ENCODE measurements around the gene H1-8. TPM values are rescaled to one million over a fixed set of nuclear protein-coding genes. Genes with fewer than 3 reads are reported as not detected.
"Not testable (repeated sequence)": the region's sequence is repeated elsewhere in the genome, so short reads cannot be mapped to it uniquely, and the experiment has no call there.

The H1-8 gene
- total RNA-seq, 1 donor from 2014 or later: not detected

DNA sequence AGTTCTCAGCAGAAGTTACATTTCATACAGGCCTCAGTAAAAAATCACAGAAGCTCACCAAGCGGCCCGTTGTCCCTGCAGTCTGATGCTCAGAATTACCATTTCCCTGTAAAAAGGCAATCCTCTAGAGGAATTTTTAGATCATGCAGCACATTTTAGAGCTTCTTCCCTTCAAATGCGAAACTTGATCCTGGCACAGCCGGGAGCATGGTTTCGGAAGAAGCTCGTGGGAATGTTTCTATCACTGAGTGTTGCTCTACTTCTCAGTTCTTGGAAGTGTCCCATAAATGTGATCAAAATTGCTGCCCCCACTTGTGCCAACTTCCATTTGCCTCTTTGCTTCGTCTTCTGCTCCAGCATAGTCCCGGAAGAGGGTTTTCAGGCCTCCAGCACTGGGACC, 3.8 kb upstream of the H1-8 start:
- Histone ChIP-seq H3K4me3 (no peak overlapping the region), H3K4me1 (no peaks in the 10 kb centered on the region), H3K36me3 (no peaks in the 10 kb centered on the region), H3K27me3 (ENCODE audit: low read depth) (no peaks in the 10 kb centered on the region), H3K9me3 (replicated peaks) (no peaks in the 10 kb centered on the region), H3K27ac (replicated peaks) (no peak overlapping the region)
- intact Hi-C loops (cut with micrococcal nuclease): no loop called here
- TF ChIP-seq, protein P1, sequence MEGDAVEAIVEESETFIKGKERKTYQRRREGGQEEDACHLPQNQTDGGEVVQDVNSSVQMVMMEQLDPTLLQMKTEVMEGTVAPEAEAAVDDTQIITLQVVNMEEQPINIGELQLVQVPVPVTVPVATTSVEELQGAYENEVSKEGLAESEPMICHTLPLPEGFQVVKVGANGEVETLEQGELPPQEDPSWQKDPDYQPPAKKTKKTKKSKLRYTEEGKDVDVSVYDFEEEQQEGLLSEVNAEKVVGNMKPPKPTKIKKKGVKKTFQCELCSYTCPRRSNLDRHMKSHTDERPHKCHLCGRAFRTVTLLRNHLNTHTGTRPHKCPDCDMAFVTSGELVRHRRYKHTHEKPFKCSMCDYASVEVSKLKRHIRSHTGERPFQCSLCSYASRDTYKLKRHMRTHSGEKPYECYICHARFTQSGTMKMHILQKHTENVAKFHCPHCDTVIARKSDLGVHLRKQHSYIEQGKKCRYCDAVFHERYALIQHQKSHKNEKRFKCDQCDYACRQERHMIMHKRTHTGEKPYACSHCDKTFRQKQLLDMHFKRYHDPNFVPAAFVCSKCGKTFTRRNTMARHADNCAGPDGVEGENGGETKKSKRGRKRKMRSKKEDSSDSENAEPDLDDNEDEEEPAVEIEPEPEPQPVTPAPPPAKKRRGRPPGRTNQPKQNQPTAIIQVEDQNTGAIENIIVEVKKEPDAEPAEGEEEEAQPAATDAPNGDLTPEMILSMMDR (IDR thresholded peaks at IDR 0.05; ENCODE audit: borderline replicate concordance): no peak
- DNase-seq: no peak

DNA sequence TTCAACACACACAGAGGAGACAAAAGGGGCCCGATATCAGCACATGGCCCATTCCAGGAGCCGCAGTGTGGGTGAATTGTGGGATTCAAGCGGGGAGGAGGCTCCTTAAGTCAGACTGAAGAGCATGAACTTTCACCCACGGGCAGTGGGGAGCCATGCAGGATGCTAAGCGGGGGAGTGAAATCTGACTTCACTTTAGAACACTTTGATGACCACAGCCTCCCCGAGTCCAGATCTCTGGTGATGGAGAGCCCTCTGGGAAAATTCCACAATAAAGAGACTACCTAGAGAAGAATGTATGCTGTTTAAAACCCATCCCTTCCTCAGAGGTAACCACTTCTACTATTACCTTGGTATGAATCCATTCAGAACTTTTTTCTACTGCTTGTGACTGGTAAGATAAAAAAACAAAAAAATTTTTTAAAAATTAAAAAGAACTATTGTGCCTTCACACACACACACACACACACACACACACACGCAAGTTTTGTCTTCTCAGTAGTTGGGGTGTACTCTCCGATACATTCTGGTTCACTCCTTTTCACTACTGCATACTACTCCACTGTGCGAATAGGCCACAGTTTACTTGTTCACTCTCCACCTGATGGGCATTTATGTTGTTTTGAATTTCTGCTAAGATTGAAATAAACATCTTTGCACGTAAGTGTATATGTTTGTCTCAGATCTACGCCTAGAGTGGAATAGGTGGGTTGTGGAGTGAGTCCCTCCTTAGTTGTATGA, 2.0 kb upstream of the H1-8 start:
- TF ChIP-seq, protein P1 (IDR thresholded peaks at IDR 0.05; ENCODE audit: borderline replicate concordance): no peak
- H3K27ac ChIP-seq (replicated peaks): no peak overlapping the region
- intact Hi-C loops (cut with micrococcal nuclease): no loop called here
- H3K4me1 ChIP-seq: no peaks in the 10 kb centered on the region
- no peaks in the 10 kb centered on the region for H3K27me3 ChIP-seq (ENCODE audit: low read depth)
- DNase-seq: no peak
- no peaks in the 10 kb centered on the region for H3K36me3 ChIP-seq
- H3K9me3 ChIP-seq (replicated peaks): no peaks in the 10 kb centered on the region
- no peak overlapping the region for H3K4me3 ChIP-seq

DNA sequence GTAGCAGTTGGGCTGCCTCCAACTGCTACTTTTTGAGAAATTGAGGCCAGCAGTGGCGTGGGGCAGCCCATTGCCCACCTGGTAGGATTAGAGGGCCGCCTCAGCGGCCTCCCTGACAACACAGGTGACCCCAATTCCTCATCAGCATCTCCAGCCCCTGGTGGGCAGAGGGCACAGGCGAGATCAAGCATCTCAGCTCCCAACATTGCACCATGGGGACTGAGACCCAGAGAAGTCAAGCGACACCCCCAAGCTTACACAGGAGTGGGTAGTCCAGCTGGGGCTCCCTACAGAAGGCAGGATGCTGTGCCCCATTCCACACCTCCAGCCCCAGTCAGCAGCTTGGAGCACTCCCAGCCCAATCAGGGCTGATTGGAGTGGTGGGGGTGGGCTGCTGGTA, 228 bp upstream of the H1-8 start:
- no peak for DNase-seq
- TF ChIP-seq, protein P1 (IDR thresholded peaks at IDR 0.05; ENCODE audit: borderline replicate concordance): no peak
- no peak overlapping the region for H3K27ac ChIP-seq (replicated peaks)
- intact Hi-C loops (cut with micrococcal nuclease): no loop called here
- H3K36me3 ChIP-seq: no peaks in the 10 kb centered on the region
- H3K4me1 ChIP-seq: no peaks in the 10 kb centered on the region
- H3K4me3 ChIP-seq: no peak overlapping the region
- no peaks in the 10 kb centered on the region for H3K9me3 ChIP-seq (replicated peaks)
- no peaks in the 10 kb centered on the region for H3K27me3 ChIP-seq (ENCODE audit: low read depth)

DNA sequence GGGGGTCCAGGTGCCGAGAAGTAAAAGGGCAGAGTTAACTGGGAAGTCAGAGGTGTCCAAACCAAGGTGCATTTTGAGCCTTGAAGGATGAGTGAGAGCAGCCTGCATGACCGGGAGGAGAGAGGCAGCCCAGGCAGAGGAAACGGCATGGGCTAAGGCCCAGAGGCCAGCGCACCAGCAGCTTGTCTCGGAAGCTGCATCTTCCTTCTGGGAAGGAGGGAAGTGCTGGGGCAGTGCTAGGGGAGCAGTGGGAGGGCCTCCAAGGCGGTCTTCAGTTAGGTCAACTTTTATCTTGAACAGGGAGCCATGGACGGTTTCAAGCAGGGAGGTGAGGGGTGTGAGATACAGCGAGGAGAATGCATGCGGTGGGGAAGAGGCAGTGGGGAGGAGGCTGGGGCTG, 1.0 kb downstream of the H1-8 start:
- Histone ChIP-seq H3K27me3 (ENCODE audit: low read depth) (no peaks in the 10 kb centered on the region), H3K9me3 (replicated peaks) (no peaks in the 10 kb centered on the region), H3K4me1 (no peaks in the 10 kb centered on the region), H3K36me3 (no peaks in the 10 kb centered on the region), H3K4me3 (no peak overlapping the region), H3K27ac (replicated peaks) (no peak overlapping the region)
- DNase-seq: no peak
- intact Hi-C loops (cut with micrococcal nuclease): no loop called here
- TF ChIP-seq, protein P1 (IDR thresholded peaks at IDR 0.05; ENCODE audit: borderline replicate concordance): no peak

DNA sequence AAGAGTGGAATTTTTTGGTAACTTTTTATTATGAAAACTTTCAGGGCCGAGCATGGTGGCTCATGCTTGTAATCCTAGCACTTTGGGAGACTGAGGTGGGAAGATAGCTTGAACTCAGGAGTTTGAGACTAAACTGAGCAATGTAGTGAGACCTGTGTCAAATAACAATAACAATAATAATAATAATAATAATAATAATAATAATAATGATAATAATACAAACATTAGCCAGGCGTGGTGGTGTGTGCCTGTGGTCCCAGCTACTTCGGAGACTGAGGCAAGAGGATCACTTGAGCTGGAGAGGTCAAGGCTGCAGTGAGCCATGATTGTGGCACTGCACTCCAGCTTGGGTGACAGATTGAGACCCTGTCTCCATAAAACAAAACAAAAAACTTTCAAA, 3.0 kb downstream of the H1-8 start:
- intact Hi-C loops (cut with micrococcal nuclease); DNase-seq; H3K27me3 ChIP-seq (ENCODE audit: low read depth); H3K36me3 ChIP-seq; H3K4me1 ChIP-seq; H3K9me3 ChIP-seq (replicated peaks); H3K27ac ChIP-seq (replicated peaks); H3K4me3 ChIP-seq: not testable (repeated sequence)

DNA sequence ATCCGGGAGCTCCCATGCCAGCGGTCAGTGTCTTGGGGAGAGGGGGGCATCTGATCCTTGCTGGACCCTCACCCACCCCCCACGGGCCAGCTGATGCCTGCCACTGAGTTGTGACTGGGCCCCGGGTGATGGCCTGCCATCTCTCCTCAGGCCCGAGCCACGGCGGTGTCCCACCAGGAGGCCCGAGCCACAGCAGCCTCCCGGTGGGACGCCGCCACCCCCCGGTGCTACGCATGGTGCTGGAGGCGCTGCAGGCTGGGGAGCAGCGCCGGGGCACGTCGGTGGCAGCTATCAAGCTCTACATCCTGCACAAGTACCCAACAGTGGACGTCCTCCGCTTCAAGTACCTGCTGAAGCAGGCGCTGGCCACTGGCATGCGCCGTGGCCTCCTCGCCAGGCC, 4.3 kb downstream of the H1-8 start:
- Histone ChIP-seq H3K27ac (replicated peaks) (no peak overlapping the region), H3K4me1 (peaks cover 4% of the 10 kb centered on the region), H3K36me3 (no peaks in the 10 kb centered on the region), H3K9me3 (replicated peaks) (no peaks in the 10 kb centered on the region), H3K4me3 (no peak overlapping the region), H3K27me3 (ENCODE audit: low read depth) (no peaks in the 10 kb centered on the region)
- TF ChIP-seq, protein P1 (IDR thresholded peaks at IDR 0.05; ENCODE audit: borderline replicate concordance): no peak
- DNase-seq: no peak
- intact Hi-C loops (cut with micrococcal nuclease): no loop called here
